Activated naive CD4-positive, alpha-beta T cell treated with anti-CD3 and anti-CD28 coated beads, Interleukin-2, amount 10 ng/mL, durations not matched to agents 7 days and 5 days (primary cell): ENCODE measurements around the gene DENND1A.

ENCODE experiments used
- CTCF ChIA-PET: fragments of 350-600 bp; sonication (Branson Sonifier 250); formaldehyde crosslinking; loops from one replicate; lab custom pipeline; 2021; ENCODE audit warnings: antibody characterized with exemption; lab: Charles Lee
- DNase-seq: peaks from one replicate; pipeline ENCODE4 v3.0.0-alpha.2; 2020
- H3K27ac Mint-ChIP-seq: one replicate; pipeline ENCODE4 v1.8.0; 2021; ENCODE audit warnings: mild to moderate bottlenecking, moderate library complexity, mixed read lengths
- H3K27me3 Mint-ChIP-seq: one replicate; pipeline ENCODE4 v1.8.0; 2021; ENCODE audit warnings: mild to moderate bottlenecking, mixed read lengths
- H3K36me3 Mint-ChIP-seq: one replicate; pipeline ENCODE4 v1.8.0; 2021; ENCODE audit warnings: mixed read lengths
- H3K4me1 Mint-ChIP-seq: one replicate; pipeline ENCODE4 v1.8.0; 2021; ENCODE audit warnings: mixed read lengths
- H3K4me3 Mint-ChIP-seq: one replicate; pipeline ENCODE4 v1.8.0; 2021; ENCODE audit warnings: mild to moderate bottlenecking, moderate library complexity, mixed read lengths
- H3K9me3 Mint-ChIP-seq: one replicate; pipeline ENCODE4 v1.8.0; 2021; ENCODE audit warnings: mixed read lengths

The DENND1A gene

GRCh38 chr9:123375469-123376132, 554.3 kb downstream of the DENND1A start:
- CTCF ChIA-PET: no interaction called here
- H3K9me3 Mint-ChIP-seq: no peaks in the 10 kb centered on the region
- H3K27ac Mint-ChIP-seq: no peak overlapping the region
- H3K4me3 Mint-ChIP-seq: no peak overlapping the region
- peaks cover 3% of the 10 kb centered on the region for H3K4me1 Mint-ChIP-seq
- no peaks in the 10 kb centered on the region for H3K36me3 Mint-ChIP-seq
- DNase-seq: no peak
- peaks cover 71% of the 10 kb centered on the region for H3K27me3 Mint-ChIP-seq

DNA sequence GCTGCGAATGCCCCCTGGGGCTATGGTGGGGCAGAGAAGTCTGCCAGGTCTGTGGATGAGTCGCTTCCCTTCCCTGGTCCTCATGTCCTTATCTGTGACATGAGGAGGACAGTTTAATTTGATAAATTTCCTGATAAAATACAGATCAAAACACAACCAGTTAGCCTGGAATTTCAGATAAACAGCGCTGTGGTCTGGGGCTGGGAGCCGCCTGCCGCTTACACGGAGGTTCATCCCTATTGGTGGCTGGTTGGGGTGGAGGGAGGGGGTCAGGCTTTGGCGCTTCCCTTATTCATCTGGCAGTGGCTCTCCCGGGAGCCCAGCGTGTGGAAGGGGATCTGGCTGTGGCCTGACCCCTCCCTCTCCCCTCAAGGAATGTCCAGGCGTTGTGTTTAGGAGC, 556.0 kb downstream of the DENND1A start:
- Mint-ChIP-seq H3K4me1 (peaks cover 3% of the 10 kb centered on the region), H3K4me3 (no peak overlapping the region), H3K36me3 (no peaks in the 10 kb centered on the region), H3K27ac (no peak overlapping the region), H3K9me3 (no peaks in the 10 kb centered on the region), H3K27me3 (peaks cover 85% of the 10 kb centered on the region)
- no peak for DNase-seq
- CTCF ChIA-PET: no interaction called here

DNA sequence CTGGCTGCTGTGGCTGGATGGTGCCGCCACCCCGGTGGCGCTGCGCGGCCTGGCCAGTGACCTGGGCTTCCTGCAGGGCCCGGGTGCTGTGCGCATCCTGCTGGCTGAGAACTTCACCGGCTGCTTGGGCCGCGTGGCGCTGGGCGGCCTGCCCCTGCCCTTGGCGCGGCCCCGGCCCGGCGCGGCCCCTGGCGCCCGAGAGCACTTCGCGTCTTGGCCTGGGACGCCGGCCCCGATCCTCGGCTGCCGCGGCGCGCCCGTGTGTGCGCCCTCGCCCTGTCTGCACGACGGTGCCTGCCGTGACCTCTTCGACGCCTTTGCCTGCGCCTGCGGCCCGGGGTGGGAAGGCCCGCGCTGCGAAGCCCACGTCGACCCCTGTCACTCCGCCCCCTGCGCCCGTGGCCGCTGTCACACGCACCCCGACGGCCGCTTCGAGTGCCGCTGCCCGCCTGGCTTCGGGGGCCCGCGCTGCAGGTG, 556.4 kb downstream of the DENND1A start:
- H3K4me3 Mint-ChIP-seq: no peak overlapping the region

DNA sequence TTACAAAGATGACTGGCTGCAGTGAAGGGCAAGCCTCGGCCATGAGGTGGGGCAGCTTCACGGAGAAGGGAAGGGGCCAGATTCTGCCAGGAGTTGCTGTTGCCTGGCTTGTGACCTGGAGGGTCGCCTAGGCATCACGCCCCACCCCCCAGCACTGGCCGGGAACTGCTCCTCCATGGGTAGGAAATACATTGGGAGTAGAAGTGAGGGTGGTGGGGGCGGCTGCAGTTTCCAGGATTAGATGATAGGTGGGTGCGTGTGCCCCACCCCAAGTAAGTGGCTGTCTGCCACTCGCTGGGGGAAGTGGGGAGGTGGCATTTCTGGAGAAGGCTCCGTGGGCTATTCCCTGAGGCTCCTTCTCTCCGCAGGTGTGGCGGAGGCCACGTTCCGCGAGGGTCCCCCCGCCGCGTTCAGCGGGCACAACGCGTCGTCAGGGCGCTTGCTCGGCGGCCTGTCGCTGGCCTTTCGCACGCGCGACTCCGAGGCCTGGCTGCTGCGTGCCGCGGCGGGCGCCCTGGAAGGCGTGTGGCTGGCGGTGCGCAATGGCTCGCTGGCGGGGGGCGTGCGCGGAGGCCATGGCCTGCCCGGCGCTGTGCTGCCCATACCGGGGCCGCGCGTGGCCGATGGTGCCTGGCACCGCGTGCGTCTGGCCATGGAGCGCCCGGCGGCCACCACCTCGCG, 557.0 kb downstream of the DENND1A start:
- peaks cover 3% of the 10 kb centered on the region for H3K4me1 Mint-ChIP-seq
- H3K36me3 Mint-ChIP-seq: no peaks in the 10 kb centered on the region
- H3K4me3 Mint-ChIP-seq: no peak overlapping the region
- CTCF ChIA-PET: no interaction called here
- DNase-seq: no peak
- H3K9me3 Mint-ChIP-seq: no peaks in the 10 kb centered on the region
- H3K27me3 Mint-ChIP-seq: peaks cover 80% of the 10 kb centered on the region
- H3K27ac Mint-ChIP-seq: no peak overlapping the region

More for the DNA sequence above, 556.4 kb downstream of the DENND1A start:
- no peaks in the 10 kb centered on the region for H3K9me3 Mint-ChIP-seq
- H3K27me3 Mint-ChIP-seq: peaks cover 85% of the 10 kb centered on the region
- DNase-seq: no peak
- H3K27ac Mint-ChIP-seq: no peak overlapping the region
- peaks cover 3% of the 10 kb centered on the region for H3K4me1 Mint-ChIP-seq
- CTCF ChIA-PET: no interaction called here
- H3K36me3 Mint-ChIP-seq: no peaks in the 10 kb centered on the region

DNA sequence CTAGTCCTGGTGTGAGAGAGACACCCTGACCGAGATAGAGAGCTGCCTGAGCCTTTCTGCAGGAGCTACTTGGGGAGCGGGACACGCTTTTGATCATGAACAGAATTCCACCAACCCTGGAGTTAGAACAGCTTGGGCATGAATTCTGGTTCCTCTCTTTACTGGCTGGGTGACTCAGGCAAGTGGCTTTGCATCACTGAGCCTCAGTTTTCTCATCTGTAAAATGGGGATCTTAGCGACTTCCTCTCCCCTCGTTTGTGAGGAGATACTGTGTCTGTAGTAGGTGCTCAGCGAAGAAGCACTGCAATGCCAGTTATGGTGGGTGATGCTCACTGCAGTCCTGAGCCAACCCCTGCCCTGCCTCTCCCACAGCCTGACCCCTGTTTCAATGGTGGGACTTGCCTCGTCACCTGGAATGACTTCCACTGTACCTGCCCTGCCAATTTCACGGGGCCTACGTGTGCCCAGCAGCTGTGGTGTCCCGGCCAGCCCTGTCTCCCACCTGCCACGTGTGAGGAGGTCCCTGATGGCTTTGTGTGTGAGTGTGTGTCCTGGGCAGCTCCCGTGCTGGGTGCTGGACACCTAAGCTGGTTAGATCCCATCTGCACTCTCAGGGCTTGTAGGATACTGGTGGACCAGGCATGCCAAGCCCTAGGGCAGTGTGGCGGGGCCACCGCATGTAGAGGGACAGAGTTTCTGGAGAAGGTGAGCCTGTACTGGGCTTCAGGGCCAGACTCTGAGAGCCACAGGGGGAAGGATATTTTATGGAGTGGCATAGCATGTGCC, 557.9 kb downstream of the DENND1A start:
- peaks cover 3% of the 10 kb centered on the region for H3K4me1 Mint-ChIP-seq
- CTCF ChIA-PET: no interaction called here
- no peaks in the 10 kb centered on the region for H3K36me3 Mint-ChIP-seq
- H3K27me3 Mint-ChIP-seq: peaks cover 76% of the 10 kb centered on the region
- H3K4me3 Mint-ChIP-seq: no peak overlapping the region
- H3K9me3 Mint-ChIP-seq: no peaks in the 10 kb centered on the region
- DNase-seq: no peak
- no peak overlapping the region for H3K27ac Mint-ChIP-seq

GRCh38 chr9:123371228-123371584, 558.7 kb downstream of the DENND1A start:
- H3K27ac Mint-ChIP-seq: no peak overlapping the region
- H3K27me3 Mint-ChIP-seq: peaks cover 68% of the 10 kb centered on the region
- H3K36me3 Mint-ChIP-seq: no peaks in the 10 kb centered on the region
- CTCF ChIA-PET: no interaction called here
- H3K4me1 Mint-ChIP-seq: peaks cover 3% of the 10 kb centered on the region
- no peaks in the 10 kb centered on the region for H3K9me3 Mint-ChIP-seq
- H3K4me3 Mint-ChIP-seq: no peak overlapping the region
- DNase-seq: no peak

- Mint-ChIP-seq H3K4me1 (peaks cover 3% of the 10 kb centered on the region), H3K27me3 (peaks cover 65% of the 10 kb centered on the region), H3K36me3 (no peaks in the 10 kb centered on the region), H3K27ac (no peak overlapping the region), H3K4me3 (no peak overlapping the region), H3K9me3 (no peaks in the 10 kb centered on the region)
- CTCF ChIA-PET: no interaction called here
- no peak for DNase-seq
Measured at GRCh38 chr9:123370526-123371227, 559.2 kb downstream of the DENND1A start.

- no peak for DNase-seq
- Mint-ChIP-seq H3K9me3 (no peaks in the 10 kb centered on the region), H3K4me1 (peaks cover 3% of the 10 kb centered on the region), H3K27me3 (peaks cover 65% of the 10 kb centered on the region), H3K27ac (no peak overlapping the region), H3K36me3 (no peaks in the 10 kb centered on the region), H3K4me3 (no peak overlapping the region)
- CTCF ChIA-PET: no interaction called here
Measured at GRCh38 chr9:123370108-123370507, 559.8 kb downstream of the DENND1A start.

GRCh38 chr9:123369296-123369695, 560.6 kb downstream of the DENND1A start:
- H3K36me3 Mint-ChIP-seq: no peaks in the 10 kb centered on the region
- H3K4me3 Mint-ChIP-seq: no peak overlapping the region
- H3K4me1 Mint-ChIP-seq: peaks cover 3% of the 10 kb centered on the region
- DNase-seq: no peak
- CTCF ChIA-PET: interaction anchor here (1.0 kb wide), 1 partner anchor 17 kb away, joined by 3 read pairs; no protein-coding TSS in a partner anchor
- H3K27me3 Mint-ChIP-seq: peaks cover 57% of the 10 kb centered on the region
- no peaks in the 10 kb centered on the region for H3K9me3 Mint-ChIP-seq
- no peak overlapping the region for H3K27ac Mint-ChIP-seq

- DNase-seq: no peak
- CTCF ChIA-PET: interaction anchor here (1.0 to 1.2 kb wide), 2 partner anchors 17 to 19 kb away, joined by 3 to 4 read pairs; no protein-coding TSS in a partner anchor
- H3K36me3 Mint-ChIP-seq: no peaks in the 10 kb centered on the region
Measured at GRCh38 chr9:123368536-123369153, 561.3 kb downstream of the DENND1A start.

DNA sequence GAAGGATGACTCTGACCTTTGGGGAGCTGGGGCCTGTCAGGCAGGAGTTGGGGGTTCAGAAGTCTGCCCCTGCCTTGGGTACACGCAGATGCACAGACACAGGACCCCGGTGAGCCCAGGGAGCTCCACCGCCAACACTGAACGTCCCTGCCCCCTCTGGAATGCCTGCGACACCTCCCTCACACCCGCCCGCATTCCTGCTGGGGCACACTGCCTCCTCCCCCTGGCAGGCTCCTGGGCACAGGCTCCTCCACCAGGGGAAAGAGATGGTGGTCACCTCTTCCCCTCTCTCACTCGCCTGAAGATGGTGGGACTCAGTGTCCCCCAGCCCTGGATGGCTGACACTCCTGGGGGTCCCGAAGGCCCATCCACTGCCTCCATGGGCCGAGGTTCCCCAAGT, 561.9 kb downstream of the DENND1A start:
- H3K9me3 Mint-ChIP-seq: no peaks in the 10 kb centered on the region
- no peaks in the 10 kb centered on the region for H3K36me3 Mint-ChIP-seq
- peaks cover 54% of the 10 kb centered on the region for H3K27me3 Mint-ChIP-seq
- H3K4me3 Mint-ChIP-seq: no peak overlapping the region
- DNase-seq: no peak
- H3K27ac Mint-ChIP-seq: no peak overlapping the region
- H3K4me1 Mint-ChIP-seq: peaks cover 3% of the 10 kb centered on the region
- CTCF ChIA-PET: interaction anchor here (0.7 to 1.2 kb wide), 2 partner anchors 18 to 159 kb away, joined by 3 to 4 read pairs; no protein-coding TSS in a partner anchor

More at GRCh38 chr9:123368536-123369153, 561.3 kb downstream of the DENND1A start:
- H3K27me3 Mint-ChIP-seq: peaks cover 57% of the 10 kb centered on the region
- peaks cover 3% of the 10 kb centered on the region for H3K4me1 Mint-ChIP-seq
- no peaks in the 10 kb centered on the region for H3K9me3 Mint-ChIP-seq
- no peak overlapping the region for H3K4me3 Mint-ChIP-seq
- H3K27ac Mint-ChIP-seq: no peak overlapping the region

- Mint-ChIP-seq H3K27ac (no peak overlapping the region), H3K4me1 (no peaks in the 10 kb centered on the region), H3K27me3 (peaks cover 37% of the 10 kb centered on the region), H3K4me3 (no peak overlapping the region), H3K9me3 (no peaks in the 10 kb centered on the region), H3K36me3 (no peaks in the 10 kb centered on the region)
- CTCF ChIA-PET: interaction anchor here (2.2 kb wide), 1 partner anchor 16 kb away, joined by 5 read pairs; no protein-coding TSS in a partner anchor
- DNase-seq: no peak
Measured at GRCh38 chr9:123365881-123366528, 563.9 kb downstream of the DENND1A start.

GRCh38 chr9:123365287-123365880, 564.5 kb downstream of the DENND1A start:
- H3K9me3 Mint-ChIP-seq: no peaks in the 10 kb centered on the region
- CTCF ChIA-PET: interaction anchor here (2.2 kb wide), 1 partner anchor 16 kb away, joined by 5 read pairs; no protein-coding TSS in a partner anchor
- H3K27me3 Mint-ChIP-seq: peaks cover 31% of the 10 kb centered on the region
- H3K4me1 Mint-ChIP-seq: no peaks in the 10 kb centered on the region
- H3K36me3 Mint-ChIP-seq: no peaks in the 10 kb centered on the region
- no peak for DNase-seq
- no peak overlapping the region for H3K4me3 Mint-ChIP-seq
- H3K27ac Mint-ChIP-seq: no peak overlapping the region
